WTC11 (cell line): ENCODE data around the gene ARL4C. TPM values are rescaled to one million over a fixed set of nuclear protein-coding genes. Genes with fewer than 3 reads are reported as not detected.

ENCODE experiments used
- ATAC-seq: fragments of 200-7000 bp; cut with Tn5 transposase; 2 replicates; pipeline ENCODE4 v1.10.0; 2021; ENCODE audit warnings: mild to moderate bottlenecking, moderate library complexity
- CTCF ChIA-PET: fragments of 300-600 bp; sonication (Branson Sonifier 250); formaldehyde crosslinking; loops from one replicate; lab custom pipeline; 2021; ENCODE audit warnings: antibody characterized with exemption; lab: Charles Lee
- POLR2A ChIA-PET: fragments of 350-600 bp; sonication (Branson Sonifier 250); formaldehyde crosslinking; loops from one replicate; lab custom pipeline; 2021; ENCODE audit warnings: antibody characterized with exemption; lab: Charles Lee
- DNase-seq: peaks from one replicate; pipeline ENCODE4 v3.0.0; 2021; ENCODE audit warnings: low spot score
- H3K27ac Mint-ChIP-seq: 2 replicates; pipeline ENCODE4 v1.8.0; 2021; ENCODE audit warnings: mixed read lengths
- H3K27me3 Mint-ChIP-seq: 2 replicates; pipeline ENCODE4 v1.8.0; 2021; ENCODE audit warnings: low read depth, mild to moderate bottlenecking, moderate library complexity, mixed read lengths
- H3K36me3 Mint-ChIP-seq: 2 replicates; pipeline ENCODE4 v1.8.0; 2021; ENCODE audit warnings: mixed read lengths
- H3K4me1 Mint-ChIP-seq: 2 replicates; pipeline ENCODE4 v1.8.0; 2022; ENCODE audit warnings: mixed read lengths
- H3K4me3 Mint-ChIP-seq: 2 replicates; pipeline ENCODE4 v1.8.0; 2021; ENCODE audit warnings: mild to moderate bottlenecking, moderate library complexity, mixed read lengths
- H3K9me3 Mint-ChIP-seq: 2 replicates; pipeline ENCODE4 v1.8.0; 2021; ENCODE audit warnings: mixed read lengths
- ARID4B ChIP-seq: sonication (generic); formaldehyde crosslinking; IDR thresholded peaks from 2 replicates; pipeline ENCODE4 v1.8.0; 2023; ENCODE audit warnings: missing genetic modification reagents, mild to moderate bottlenecking, borderline replicate concordance
- ATF1 ChIP-seq: sonication (generic); formaldehyde crosslinking; IDR thresholded peaks from 2 replicates; pipeline ENCODE4 v1.8.1; 2023; ENCODE audit warnings: mild to moderate bottlenecking, moderate library complexity, missing genetic modification reagents
- ATF6 ChIP-seq: sonication (generic); formaldehyde crosslinking; IDR thresholded peaks from 2 replicates; pipeline ENCODE4 v1.8.1; 2023; ENCODE audit warnings: mild to moderate bottlenecking, missing genetic modification reagents
- FOXP4 ChIP-seq: sonication (generic); formaldehyde crosslinking; IDR thresholded peaks from 2 replicates; pipeline ENCODE4 v1.8.0; 2022; ENCODE audit warnings: mild to moderate bottlenecking, missing genetic modification reagents
- GTF2I ChIP-seq: fragments of 250-450 bp; sonication (Bioruptor Pico); conservative IDR thresholded peaks from 2 replicates; pipeline ENCODE4 v1.4.0; 2021; ENCODE audit warnings: mild to moderate bottlenecking
- HMGA2 ChIP-seq: fragments of 250-450 bp; sonication (Bioruptor Pico); IDR thresholded peaks from 2 replicates; pipeline ENCODE4 v1.4.0; 2021; ENCODE audit warnings: mild to moderate bottlenecking, moderate library complexity
- HMGXB4 ChIP-seq: sonication (generic); formaldehyde crosslinking; IDR thresholded peaks from 2 replicates; pipeline ENCODE4 v1.8.1; 2023; ENCODE audit warnings: mild to moderate bottlenecking, moderate library complexity, missing genetic modification reagents
- NR1H2 ChIP-seq: sonication (generic); formaldehyde crosslinking; IDR thresholded peaks from 2 replicates; pipeline ENCODE4 v1.9.0; 2021; ENCODE audit warnings: mild to moderate bottlenecking, moderate library complexity, missing genetic modification reagents
- SMAD4 ChIP-seq: sonication (generic); formaldehyde crosslinking; IDR thresholded peaks from 2 replicates; pipeline ENCODE4 v1.8.0; 2022; ENCODE audit warnings: mild to moderate bottlenecking, missing genetic modification reagents
- STAT6 ChIP-seq: sonication (generic); formaldehyde crosslinking; conservative IDR thresholded peaks from 2 replicates; pipeline ENCODE4 v1.8.1; 2023; ENCODE audit warnings: mild to moderate bottlenecking, low read depth, missing genetic modification reagents, moderate library complexity
- TEAD1 ChIP-seq: sonication (generic); formaldehyde crosslinking; IDR thresholded peaks from 2 replicates; pipeline ENCODE4 v1.8.0; 2022; ENCODE audit warnings: mild to moderate bottlenecking, missing genetic modification reagents
- USF1 ChIP-seq: sonication (generic); formaldehyde crosslinking; IDR thresholded peaks from 2 replicates; pipeline ENCODE4 v1.8.0; 2022; ENCODE audit warnings: mild to moderate bottlenecking, missing genetic modification reagents
- ZBTB21 ChIP-seq: sonication (generic); formaldehyde crosslinking; IDR thresholded peaks from 2 replicates; pipeline ENCODE4 v1.8.1; 2023; ENCODE audit warnings: mild to moderate bottlenecking, missing genetic modification reagents, borderline replicate concordance
- total RNA-seq: library from RNA; stranded (reverse); gene quantifications from 3 replicates; pipeline ENCODE4 v1.2.3, GENCODE V29; 2021

The ARL4C gene
- total RNA-seq, 1 experiment from 2014 or later, result 10.6 TPM

GRCh38 chr2:234458466-234458865, 38.4 kb downstream of the ARL4C start:
- DNase-seq, result no peak
- TF ChIP-seq ARID4B (CRISPR knock-in tag), result no peak
- no peak for TF ChIP-seq ZBTB21 (CRISPR knock-in tag)
- TF ChIP-seq HMGXB4 (CRISPR knock-in tag), result no peak
- no peak for TF ChIP-seq ATF1
- TF ChIP-seq HMGA2 (CRISPR knock-in tag), result no peak
- TF ChIP-seq GTF2I, result no peak
- TF ChIP-seq STAT6 (CRISPR knock-in tag), result no peak
- no peak for TF ChIP-seq FOXP4 (CRISPR knock-in tag)
- TF ChIP-seq ATF6, result no peak
- no peak for TF ChIP-seq NR1H2 (CRISPR knock-in tag)
- TF ChIP-seq USF1 (CRISPR knock-in tag), result no peak
- no peak for TF ChIP-seq TEAD1
- no peak for TF ChIP-seq SMAD4 (CRISPR knock-in tag)
- Mint-ChIP-seq H3K36me3 (peaks cover 11% of the 10 kb centered on the region), H3K4me3 (no peak overlapping the region), H3K4me1 (peaks cover 9% of the 10 kb centered on the region), H3K27me3 (no peaks in the 10 kb centered on the region; the same call in 1 of the 2 replicates), H3K27ac (no peak overlapping the region), H3K9me3 (peaks cover 21% of the 10 kb centered on the region)
- no peak for ATAC-seq
- ChIA-PET POLR2A (no interaction called here), CTCF (no interaction called here)
